ENCODE measurements around the gene TOR2A. TPM values are rescaled to one million over a fixed set of nuclear protein-coding genes. Genes with fewer than 3 reads are reported as not detected.

TOR2A gene
- total and polyA plus RNA-seq, 7 experiments from 2014 or later, result 9.5 to 22.3 (median 16.6) TPM

- Histone ChIP-seq H3K27ac (ENCODE audit: low read depth, low read length) (no peak overlapping the region), H3K4me3 (ENCODE audit: low read length) (no peak overlapping the region), H3K9me3 (ENCODE audit: control insufficient read depth in 2 of 3, low read length in 3 of 3) (no peaks in the 10 kb centered on the region), H3K27me3 (ENCODE audit: control insufficient read depth in 2 of 2, insufficient read depth in 2 of 2, low read length in 2 of 2) (no peaks in the 10 kb centered on the region), H3K36me3 (ENCODE audit: control insufficient read depth in 2 of 3, insufficient read depth in 3 of 3, low read length in 3 of 3) (peaks cover 0 to 5% (median 0%) of the 10 kb centered on the region in 3 experiments), H3K4me1 (ENCODE audit: control insufficient read depth in 2 of 2, insufficient read depth in 2 of 2, low read length in 2 of 2) (peaks cover 17 to 21% of the 10 kb centered on the region in 2 donors)
- Mint-ChIP-seq H3K27ac (peak overlapping the region in 6 of 9 donors; percentile 38 to 98 (median 68)), H3K27me3 (no peaks in the 10 kb centered on the region), H3K4me1 (peaks cover 19 to 39% (median 22%) of the 10 kb centered on the region in 7 donors), H3K9me3 (no peaks in the 10 kb centered on the region), H3K36me3 (peaks cover 0 to 1% (median 0%) of the 10 kb centered on the region in 5 donors), H3K4me3 (peak overlapping the region; percentile 61 to 99 (median 84))
- ATAC-seq (no peak), DNase-seq (no peak)
- intact Hi-C loops (cut with micrococcal nuclease), result loop anchor here in 1 of 2 donors (2.0 kb wide), 1 partner anchor 15 kb away; no protein-coding TSS in a partner anchor
- CTCF ChIA-PET, result interaction anchor here (2.2 kb wide), 1 partner anchor 21 kb away, joined by 11 read pairs; the partner anchor contains the start of gene TOR2A
- POLR2A ChIA-PET, result interaction anchor here (1.2 to 1.9 kb wide), 2 partner anchors 21 to 101 kb away, joined by 4 to 6 read pairs; partner anchors contain the start of gene TOR2A
Observed at GRCh38 chr9:127714020-127714750, 20.9 kb downstream of the TOR2A start.

- Mint-ChIP-seq H3K4me1 (peaks cover 19 to 37% (median 22%) of the 10 kb centered on the region in 7 donors), H3K27ac (no peak overlapping the region), H3K27me3 (no peaks in the 10 kb centered on the region), H3K4me3 (peak overlapping the region in 3 of 10 donors; percentile 14 to 66 (median 21)), H3K36me3 (peaks cover 0 to 7% (median 0%) of the 10 kb centered on the region in 5 donors), H3K9me3 (peaks cover 0 to 2% (median 0%) of the 10 kb centered on the region in 11 donors)
- CTCF ChIA-PET, result no interaction called here
- no peak overlapping the region for H3K4me3 ChIP-seq (ENCODE audit: low read length)
- POLR2A ChIA-PET, result no interaction called here
- no peak overlapping the region for H3K27ac ChIP-seq (ENCODE audit: low read depth, low read length)
- peaks cover 0 to 4% (median 0%) of the 10 kb centered on the region in 3 experiments for H3K9me3 ChIP-seq (ENCODE audit: control insufficient read depth in 2 of 3, low read length in 3 of 3)
- no peaks in the 10 kb centered on the region for H3K27me3 ChIP-seq (ENCODE audit: control insufficient read depth in 2 of 2, insufficient read depth in 2 of 2, low read length in 2 of 2)
- DNase-seq, result no peak
- ATAC-seq, result no peak
- peaks cover 14 to 16% of the 10 kb centered on the region in 2 donors for H3K4me1 ChIP-seq (ENCODE audit: control insufficient read depth in 2 of 2, insufficient read depth in 2 of 2, low read length in 2 of 2)
- H3K36me3 ChIP-seq (ENCODE audit: control insufficient read depth in 2 of 3, insufficient read depth in 3 of 3, low read length in 3 of 3), result peaks cover 0 to 5% (median 0%) of the 10 kb centered on the region in 3 experiments
- intact Hi-C loops (cut with micrococcal nuclease), result no loop called here
Observed at GRCh38 chr9:127712867-127713266, 22.2 kb downstream of the TOR2A start.

- no peak for ATAC-seq
- Mint-ChIP-seq H3K4me3 (peak overlapping the region in 4 of 10 donors; percentile 14 to 66 (median 36)), H3K27me3 (no peaks in the 10 kb centered on the region), H3K4me1 (peaks cover 19 to 42% (median 26%) of the 10 kb centered on the region in 7 donors), H3K36me3 (peaks cover 0 to 7% (median 0%) of the 10 kb centered on the region in 5 donors), H3K27ac (peak overlapping the region in 1 of 9 donors; percentile 9), H3K9me3 (peaks cover 0 to 2% (median 0%) of the 10 kb centered on the region in 11 donors)
- no peak overlapping the region for H3K4me3 ChIP-seq (ENCODE audit: low read length)
- intact Hi-C loops (cut with micrococcal nuclease), result no loop called here
- H3K27me3 ChIP-seq (ENCODE audit: control insufficient read depth in 2 of 2, insufficient read depth in 2 of 2, low read length in 2 of 2), result no peaks in the 10 kb centered on the region
- peaks cover 0 to 4% (median 0%) of the 10 kb centered on the region in 3 experiments for H3K9me3 ChIP-seq (ENCODE audit: control insufficient read depth in 2 of 3, low read length in 3 of 3)
- POLR2A ChIA-PET, result no interaction called here
- no peak overlapping the region for H3K27ac ChIP-seq (ENCODE audit: low read depth, low read length)
- peaks cover 0 to 5% (median 0%) of the 10 kb centered on the region in 3 experiments for H3K36me3 ChIP-seq (ENCODE audit: control insufficient read depth in 2 of 3, insufficient read depth in 3 of 3, low read length in 3 of 3)
- CTCF ChIA-PET, result no interaction called here
- H3K4me1 ChIP-seq (ENCODE audit: control insufficient read depth in 2 of 2, insufficient read depth in 2 of 2, low read length in 2 of 2), result peaks cover 14 to 20% of the 10 kb centered on the region in 2 donors
- DNase-seq, result no peak
Observed at GRCh38 chr9:127712371-127712770, 22.7 kb downstream of the TOR2A start.

GRCh38 chr9:127711831-127712274, 23.2 kb downstream of the TOR2A start:
- Histone ChIP-seq H3K4me1 (ENCODE audit: control insufficient read depth in 2 of 2, insufficient read depth in 2 of 2, low read length in 2 of 2) (peaks cover 14 to 22% of the 10 kb centered on the region in 2 donors), H3K27ac (ENCODE audit: low read depth, low read length) (no peak overlapping the region), H3K36me3 (ENCODE audit: control insufficient read depth in 2 of 3, insufficient read depth in 3 of 3, low read length in 3 of 3) (peaks cover 0 to 5% (median 0%) of the 10 kb centered on the region in 3 experiments), H3K27me3 (ENCODE audit: control insufficient read depth in 2 of 2, insufficient read depth in 2 of 2, low read length in 2 of 2) (no peaks in the 10 kb centered on the region), H3K9me3 (ENCODE audit: control insufficient read depth in 2 of 3, low read length in 3 of 3) (peaks cover 0 to 4% (median 0%) of the 10 kb centered on the region in 3 experiments), H3K4me3 (ENCODE audit: low read length) (no peak overlapping the region)
- ChIA-PET POLR2A (no interaction called here), CTCF (interaction anchor here (1.0 kb wide), 1 partner anchor 23 kb away, joined by 4 read pairs; the partner anchor contains the start of gene TOR2A)
- peaks cover 0 to 7% (median 0%) of the 10 kb centered on the region in 5 donors for H3K36me3 Mint-ChIP-seq
- ATAC-seq, result no peak
- no peaks in the 10 kb centered on the region for H3K27me3 Mint-ChIP-seq
- H3K9me3 Mint-ChIP-seq, result peaks cover 0 to 2% (median 0%) of the 10 kb centered on the region in 11 donors
- intact Hi-C loops (cut with micrococcal nuclease), result no loop called here
- H3K4me3 Mint-ChIP-seq, result peak overlapping the region in 2 of 10 donors; percentile 9 to 47
- H3K27ac Mint-ChIP-seq, result no peak overlapping the region
- no peak for DNase-seq
- H3K4me1 Mint-ChIP-seq, result peaks cover 20 to 48% (median 29%) of the 10 kb centered on the region in 7 donors

GRCh38 chr9:127711226-127711701, 23.8 kb downstream of the TOR2A start:
- Mint-ChIP-seq H3K27me3 (no peaks in the 10 kb centered on the region), H3K4me1 (peaks cover 22 to 48% (median 30%) of the 10 kb centered on the region in 7 donors), H3K9me3 (peaks cover 0 to 2% (median 0%) of the 10 kb centered on the region in 11 donors), H3K36me3 (peaks cover 0 to 7% (median 0%) of the 10 kb centered on the region in 5 donors), H3K4me3 (peak overlapping the region in 5 of 10 donors; percentile 6 to 43 (median 14)), H3K27ac (peak overlapping the region in 1 of 9 donors; percentile 59)
- Histone ChIP-seq H3K4me1 (ENCODE audit: control insufficient read depth in 2 of 2, insufficient read depth in 2 of 2, low read length in 2 of 2) (peaks cover 13 to 20% of the 10 kb centered on the region in 2 donors), H3K27me3 (ENCODE audit: control insufficient read depth in 2 of 2, insufficient read depth in 2 of 2, low read length in 2 of 2) (no peaks in the 10 kb centered on the region), H3K27ac (ENCODE audit: low read depth, low read length) (no peak overlapping the region), H3K9me3 (ENCODE audit: control insufficient read depth in 2 of 3, low read length in 3 of 3) (peaks cover 0 to 4% (median 0%) of the 10 kb centered on the region in 3 experiments), H3K36me3 (ENCODE audit: control insufficient read depth in 2 of 3, insufficient read depth in 3 of 3, low read length in 3 of 3) (peaks cover 0 to 5% (median 0%) of the 10 kb centered on the region in 3 experiments), H3K4me3 (ENCODE audit: low read length) (no peak overlapping the region)
- ATAC-seq (no peak), DNase-seq (no peak)
- intact Hi-C loops (cut with micrococcal nuclease), result no loop called here
- ChIA-PET POLR2A (no interaction called here), CTCF (interaction anchor here (1.0 kb wide), 1 partner anchor 23 kb away, joined by 4 read pairs; the partner anchor contains the start of gene TOR2A)

GRCh38 chr9:127710204-127710783, 24.8 kb downstream of the TOR2A start:
- POLR2A ChIA-PET, result interaction anchor here (0.8 kb wide), 1 partner anchor 13 kb away, joined by 4 read pairs; no protein-coding TSS in a partner anchor
- intact Hi-C loops (cut with micrococcal nuclease), result no loop called here
- H3K27ac ChIP-seq (ENCODE audit: low read depth, low read length), result no peak overlapping the region
- Mint-ChIP-seq H3K4me3 (peak overlapping the region in 2 of 10 donors; percentile 24 to 43), H3K27me3 (no peaks in the 10 kb centered on the region), H3K9me3 (peaks cover 0 to 2% (median 0%) of the 10 kb centered on the region in 11 donors), H3K36me3 (peaks cover 0 to 7% (median 0%) of the 10 kb centered on the region in 5 donors), H3K27ac (no peak overlapping the region), H3K4me1 (peaks cover 16 to 39% (median 25%) of the 10 kb centered on the region in 7 donors)
- no peak overlapping the region for H3K4me3 ChIP-seq (ENCODE audit: low read length)
- no peaks in the 10 kb centered on the region for H3K27me3 ChIP-seq (ENCODE audit: control insufficient read depth in 2 of 2, insufficient read depth in 2 of 2, low read length in 2 of 2)
- peaks cover 0 to 4% (median 0%) of the 10 kb centered on the region in 3 experiments for H3K9me3 ChIP-seq (ENCODE audit: control insufficient read depth in 2 of 3, low read length in 3 of 3)
- peaks cover 0 to 2% (median 0%) of the 10 kb centered on the region in 3 experiments for H3K36me3 ChIP-seq (ENCODE audit: control insufficient read depth in 2 of 3, insufficient read depth in 3 of 3, low read length in 3 of 3)
- ATAC-seq (no peak), DNase-seq (no peak)
- H3K4me1 ChIP-seq (ENCODE audit: control insufficient read depth in 2 of 2, insufficient read depth in 2 of 2, low read length in 2 of 2), result peaks cover 9 to 15% of the 10 kb centered on the region in 2 donors
- CTCF ChIA-PET, result no interaction called here
